Adrenal gland (tissue), 12 donors: Measurements from ENCODE around the gene TFRC. TPM values are rescaled to one million over a fixed set of nuclear protein-coding genes. Genes with fewer than 3 reads are reported as not detected.
"Not testable (repeated sequence)": the region's sequence is repeated elsewhere in the genome, so short reads cannot be mapped to it uniquely, and the experiment has no call there.

Source experiments
- DNase-seq, 7 donors: peaks; one replicate each; pipeline ENCODE4 v3.0.0-alpha.2; 2019 to 2020
- H3K27ac ChIP-seq, 5 donors: fragments of 200-600 bp; sonication (generic) in 4 of 5; 1 replicate in 3 of 5; 2 replicates in 2 of 5; pipeline versions ENCODE4 v1.5.1 to v1.8.0; 2016 to 2020; ENCODE audit warnings: mild to moderate bottlenecking in 1 of 5
- H3K27me3 ChIP-seq: fragments of 200-600 bp; 2 replicates; pipeline ENCODE4 v1.8.0; 2021
- H3K36me3 ChIP-seq, 2 donors: fragments of 200-600 bp; replicated peaks in 1 of 2; 1 replicate in 1 of 2; 2 replicates in 1 of 2; pipeline versions ENCODE4 v1.5.1 to v1.8.0; 2018 to 2022
- H3K4me1 ChIP-seq, 2 donors: fragments of 200-600 bp; replicated peaks in 1 of 2; 1 replicate in 1 of 2; 2 replicates in 1 of 2; pipeline versions ENCODE4 v1.5.1 to v1.8.0; 2018 to 2021
- H3K4me3 ChIP-seq, 4 donors: fragments of 200-600 bp; sonication (generic) in 3 of 4; one replicate each; pipeline ENCODE4 v1.5.1; 2016 to 2018
- H3K9me3 ChIP-seq, 3 donors: fragments of 200-600 bp; sonication (generic) in 1 of 3; replicated peaks in 1 of 3; 1 replicate in 2 of 3; 2 replicates in 1 of 3; pipeline versions ENCODE4 v1.5.1 to v1.8.0; 2016 to 2021
- POLR2A ChIP-seq, 2 donors: fragments of 450-650 bp; IDR thresholded peaks; one replicate each; pipeline ENCODE4 v1.6.1; 2017; ENCODE audit warnings: antibody characterized with exemption in 2 of 2, mild to moderate bottlenecking in 2 of 2, moderate library complexity in 1 of 2
- WGBS, 4 donors: extraction: QIAGEN DNeasy Blood & Tissue Kit in 2 of 4; methylation state at CpG; one replicate each; pipeline versions ENCODE4 v1.1.5 to v1.1.7; 2013 to 2017; 5-methylcytosine and 5-hydroxymethylcytosine counted together
- intact Hi-C, 2 donors: fragments of 100-400 bp; cut with DNase I; formaldehyde crosslinking; loops; one replicate each; pipeline versions ENCODE4 v1.14.1 to v1.15.0; 2022 to 2023
- polyA plus RNA-seq, 3 donors: library from polyadenylated mRNA; stranded (reverse); fragments of 200-250 nt in 2 of 3; fragments of 350-450 nt in 1 of 3; fragmentation: Illumina TruSeq in 1 of 3; extraction: RNeasy Lipid Tissue Mini Kit (QIAGEN cat#74804) in 1 of 3; gene quantifications; one replicate each; pipeline ENCODE4 v1.2.3, GENCODE V29; 2013 to 2014
- total RNA-seq, 9 donors: library from RNA; depleted of rRNA in 4 of 9; stranded (reverse); fragments of >200 nt in 4 of 9; fragments of 120-200 nt in 1 of 9; fragmentation: NEBNext Ultra II Directional in 1 of 9; extraction: Animal tissue kit (Norgen Biotek cat#: 25700) in 1 of 9; gene quantifications; one replicate each; pipeline versions ENCODE4 v1.1.0 to v1.2.4, GENCODE V29; 2013 to 2023
- TF ChIP-seq, protein P1 (sequence below), 6 experiments: fragments of 450-650 bp in 4 of 6; fragments of 200-600 bp in 2 of 6; sonication (generic) in 1 of 6; IDR thresholded peaks; 1 replicate in 5 of 6; 2 replicates in 1 of 6; pipeline versions ENCODE4 v1.5.1 to v1.8.0; 2016 to 2021; ENCODE audit warnings: antibody characterized with exemption in 6 of 6, mild to moderate bottlenecking in 2 of 6, moderate library complexity in 1 of 6
- donor health status: healthy with polysubstance abuse.
- donor health status: Bipolar disorder and iron deficiency.
- donor health status: DM: yes; HTN: yes; CAD: no.
- donor health status: DM: no; HTN: no; CAD: no.
- donor health status: DM: no; HTN: no; CAD: no.
- donor health status: DM: yes; HTN: yes; CAD: no.

Gene TFRC
- total and polyA plus RNA-seq, 12 donors, result 7.3 to 414 (median 60.8) TPM

DNA sequence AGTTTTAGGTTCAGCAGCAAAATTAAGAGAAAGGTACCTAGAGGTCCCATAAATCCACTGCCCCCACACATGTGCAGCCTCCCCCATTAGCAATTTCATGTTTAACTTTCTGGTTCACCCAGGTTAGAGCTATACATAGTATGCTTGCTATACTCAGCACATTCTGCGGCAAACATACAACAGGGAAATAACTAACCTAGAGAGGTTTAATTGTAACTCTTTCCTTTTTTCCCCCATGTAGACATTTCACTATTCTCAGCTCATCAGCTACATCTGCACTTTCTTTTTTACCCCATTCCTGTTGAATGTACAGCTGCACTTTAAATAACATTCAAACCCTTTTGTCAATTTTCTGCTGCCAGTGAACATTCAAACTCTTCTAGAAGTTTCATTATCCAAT lies 21.1 kb downstream of the TFRC start:
- intact Hi-C loops, result no loop called here
- Histone ChIP-seq H3K27ac (no peak overlapping the region), H3K4me3 (no peak overlapping the region), H3K4me1 (no peaks in the 10 kb centered on the region), H3K9me3 (no peaks in the 10 kb centered on the region), H3K36me3 (peaks cover 0 to 98% of the 10 kb centered on the region in 2 donors), H3K27me3 (no peaks in the 10 kb centered on the region)
- TF ChIP-seq, protein P1, sequence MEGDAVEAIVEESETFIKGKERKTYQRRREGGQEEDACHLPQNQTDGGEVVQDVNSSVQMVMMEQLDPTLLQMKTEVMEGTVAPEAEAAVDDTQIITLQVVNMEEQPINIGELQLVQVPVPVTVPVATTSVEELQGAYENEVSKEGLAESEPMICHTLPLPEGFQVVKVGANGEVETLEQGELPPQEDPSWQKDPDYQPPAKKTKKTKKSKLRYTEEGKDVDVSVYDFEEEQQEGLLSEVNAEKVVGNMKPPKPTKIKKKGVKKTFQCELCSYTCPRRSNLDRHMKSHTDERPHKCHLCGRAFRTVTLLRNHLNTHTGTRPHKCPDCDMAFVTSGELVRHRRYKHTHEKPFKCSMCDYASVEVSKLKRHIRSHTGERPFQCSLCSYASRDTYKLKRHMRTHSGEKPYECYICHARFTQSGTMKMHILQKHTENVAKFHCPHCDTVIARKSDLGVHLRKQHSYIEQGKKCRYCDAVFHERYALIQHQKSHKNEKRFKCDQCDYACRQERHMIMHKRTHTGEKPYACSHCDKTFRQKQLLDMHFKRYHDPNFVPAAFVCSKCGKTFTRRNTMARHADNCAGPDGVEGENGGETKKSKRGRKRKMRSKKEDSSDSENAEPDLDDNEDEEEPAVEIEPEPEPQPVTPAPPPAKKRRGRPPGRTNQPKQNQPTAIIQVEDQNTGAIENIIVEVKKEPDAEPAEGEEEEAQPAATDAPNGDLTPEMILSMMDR (IDR thresholded peaks at IDR 0.05), result no peak
- TF ChIP-seq POLR2A (IDR thresholded peaks at IDR 0.05), result no peak
- no peak for DNase-seq
- 97 to 100% (median 99%) methylated on average over 1 of the region's 1 CpG for WGBS, 4 donors

DNA sequence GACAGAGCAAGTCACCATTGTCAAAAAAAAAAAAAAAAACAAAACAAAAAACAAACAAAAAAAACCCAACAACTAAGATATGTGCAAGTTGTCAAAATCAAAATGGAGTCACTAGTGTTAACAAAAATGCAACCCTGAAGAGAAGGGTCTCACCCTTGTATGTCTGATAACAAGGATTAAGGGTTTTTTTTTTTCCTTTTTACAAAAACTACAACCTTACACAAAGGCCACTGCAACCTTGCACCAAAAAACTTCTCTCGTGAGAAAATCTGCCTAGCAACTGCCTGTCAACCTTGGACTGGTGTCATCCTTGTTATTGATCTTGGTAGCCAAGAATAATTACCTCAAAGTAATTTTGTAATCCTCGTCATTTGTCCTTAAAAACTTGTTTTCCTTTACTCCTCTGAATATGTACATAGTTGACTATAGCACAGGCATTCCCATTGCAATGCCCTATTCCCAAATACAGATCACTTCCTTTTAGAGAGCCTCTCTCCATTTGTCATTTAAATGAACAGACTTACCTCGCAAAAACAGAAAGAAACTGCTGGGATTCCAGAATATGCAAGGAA lies 24.0 kb downstream of the TFRC start:
- H3K36me3 ChIP-seq, result peaks cover 0 to 98% of the 10 kb centered on the region in 2 donors
- H3K27me3 ChIP-seq, result no peaks in the 10 kb centered on the region
- no peak for DNase-seq
- no peaks in the 10 kb centered on the region for H3K4me1 ChIP-seq
- TF ChIP-seq POLR2A (IDR thresholded peaks at IDR 0.05), result no peak
- TF ChIP-seq, protein P1 (IDR thresholded peaks at IDR 0.05), result no peak
- H3K4me3 ChIP-seq, result no peak overlapping the region
- no peaks in the 10 kb centered on the region for H3K9me3 ChIP-seq
- 62 to 75% (median 71%) methylated on average over 3 of the region's 3 CpGs for whole genome bisulfite sequencing, 4 donors
- intact Hi-C loops, result no loop called here
- H3K27ac ChIP-seq, result no peak overlapping the region

DNA sequence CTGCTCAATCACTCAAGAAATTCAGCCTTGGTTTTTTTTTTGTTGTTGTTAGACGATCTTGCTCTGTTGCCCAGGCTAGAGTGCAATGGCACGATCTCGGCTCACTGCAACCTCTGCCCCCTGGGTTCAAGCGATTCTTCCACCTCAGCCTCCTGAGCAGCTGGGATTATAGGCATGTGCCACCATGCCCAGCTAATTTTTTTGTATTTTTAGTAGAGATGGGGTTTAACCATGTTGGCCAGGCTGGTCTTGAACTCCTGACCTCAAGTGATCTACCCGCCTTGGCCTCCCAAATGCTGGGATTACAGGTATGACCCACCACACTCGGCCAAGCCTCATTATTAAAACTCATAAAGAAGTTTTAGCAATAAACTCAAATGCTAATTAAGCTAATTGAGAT lies 25.5 kb downstream of the TFRC start:
- intact Hi-C loops, H3K4me1 ChIP-seq, H3K9me3 ChIP-seq, H3K4me3 ChIP-seq, DNase-seq, H3K27me3 ChIP-seq: not testable (repeated sequence)
- WGBS, 4 donors, result 95 to 98% (median 97%) methylated on average over 6 of the region's 6 CpGs
- Histone ChIP-seq H3K36me3 (peaks cover 0 to 98% of the 10 kb centered on the region in 2 donors), H3K27ac (peak overlapping the region in 2 of 5 donors; percentile 36 to 51)

DNA sequence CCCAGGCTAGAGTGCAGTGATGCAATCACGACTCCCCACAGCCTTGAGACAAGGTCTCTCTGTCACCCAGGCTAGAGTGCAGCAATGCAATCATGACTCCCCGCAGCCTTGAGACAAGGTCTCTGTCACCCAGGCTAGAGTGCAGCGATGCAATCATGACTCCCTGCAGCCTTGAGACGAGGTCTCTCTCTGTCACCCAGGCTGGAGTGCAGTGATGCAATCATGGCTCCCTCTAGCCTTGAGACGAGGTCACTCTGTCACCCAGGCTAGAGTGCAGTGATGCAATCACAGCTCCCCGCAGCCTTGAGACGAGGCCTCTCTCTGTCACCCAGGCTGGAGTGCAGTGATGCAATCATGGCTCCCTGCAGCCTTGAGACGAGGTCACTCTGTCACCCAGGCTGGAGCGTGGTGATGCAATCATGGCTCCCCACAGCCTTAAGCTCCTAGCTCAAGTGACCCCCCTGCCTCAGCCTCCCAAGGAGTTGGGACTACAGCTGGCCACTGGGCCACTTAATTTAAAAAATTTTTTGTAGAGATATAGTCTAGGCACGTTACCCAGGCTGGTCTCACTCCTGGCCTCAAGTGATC lies 26.1 kb downstream of the TFRC start:
- WGBS, 4 donors, result 33 to 54% (median 48%) methylated on average over 6 to 10 of the region's 10 CpGs

More for the DNA sequence above, 26.1 kb downstream of the TFRC start:
- DNase-seq, result peak in 6 of 7 donors; percentile 40 to 71 (median 62)
- no peaks in the 10 kb centered on the region for H3K9me3 ChIP-seq
- H3K4me3 ChIP-seq, result no peak overlapping the region
- H3K27me3 ChIP-seq, result no peaks in the 10 kb centered on the region
- no peaks in the 10 kb centered on the region for H3K4me1 ChIP-seq
- TF ChIP-seq, protein P1 (IDR thresholded peaks at IDR 0.05), result no peak
- no peak for TF ChIP-seq POLR2A (IDR thresholded peaks at IDR 0.05)
- intact Hi-C loops, result no loop called here
- H3K36me3 ChIP-seq, result peaks cover 0 to 98% of the 10 kb centered on the region in 2 donors
- peak overlapping the region in 2 of 5 donors; percentile 36 to 51 for H3K27ac ChIP-seq
